Measurements from ENCODE around the gene MAPK14. TPM values are rescaled to one million over a fixed set of nuclear protein-coding genes. Genes with fewer than 3 reads are reported as not detected.

MAPK14 gene
- total RNA-seq, 4 donors from 2014 or later, result 85.2 to 201 (median 124) TPM

GRCh38 chr6:36062247-36062646, 34.6 kb downstream of the MAPK14 start:
- Histone ChIP-seq H3K27me3 (no peaks in the 10 kb centered on the region), H3K27ac (no peak overlapping the region), H3K36me3 (peaks cover 6 to 9% of the 10 kb centered on the region in 2 donors), H3K4me1 (peaks cover 23 to 32% of the 10 kb centered on the region in 2 donors), H3K9me3 (no peaks in the 10 kb centered on the region), H3K4me3 (replicated peaks in 1 of 3) (no peak overlapping the region)
- intact Hi-C loops (cut with DNase I), result no loop called here
- 95% methylated on average over 2 of the region's 2 CpGs for WGBS, 2 donors
- no peak for TF ChIP-seq CTCF (IDR thresholded peaks at IDR 0.05)
- no peak for TF ChIP-seq POLR2A (IDR thresholded peaks at IDR 0.05)
- no peak for DNase-seq

GRCh38 chr6:36063318-36064060, 35.9 kb downstream of the MAPK14 start:
- intact Hi-C loops (cut with DNase I), result no loop called here
- peaks cover 24 to 37% of the 10 kb centered on the region in 2 donors for H3K4me1 ChIP-seq
- DNase-seq, result no peak
- no peak for TF ChIP-seq POLR2A (IDR thresholded peaks at IDR 0.05)
- no peak for TF ChIP-seq CTCF (IDR thresholded peaks at IDR 0.05)
- H3K9me3 ChIP-seq, result no peaks in the 10 kb centered on the region
- 98 to 100% methylated on average over 4 of the region's 4 CpGs for WGBS, 2 donors
- no peaks in the 10 kb centered on the region for H3K27me3 ChIP-seq
- H3K36me3 ChIP-seq, result peaks cover 6 to 9% of the 10 kb centered on the region in 2 donors
- H3K27ac ChIP-seq, result no peak overlapping the region
- H3K4me3 ChIP-seq (replicated peaks in 1 of 3), result no peak overlapping the region

- no peak for TF ChIP-seq CTCF (IDR thresholded peaks at IDR 0.05)
- no peak for TF ChIP-seq POLR2A (IDR thresholded peaks at IDR 0.05)
- intact Hi-C loops (cut with DNase I), result no loop called here
- no peak overlapping the region for H3K4me3 ChIP-seq (replicated peaks in 1 of 3)
- H3K27me3 ChIP-seq, result no peaks in the 10 kb centered on the region
- no peak for DNase-seq
- H3K4me1 ChIP-seq, result peaks cover 31 to 44% of the 10 kb centered on the region in 2 donors
- no peaks in the 10 kb centered on the region for H3K9me3 ChIP-seq
- WGBS, 2 donors, result 84 to 89% methylated on average over 3 of the region's 3 CpGs
- H3K27ac ChIP-seq, result no peak overlapping the region
- peaks cover 2 to 3% of the 10 kb centered on the region in 2 donors for H3K36me3 ChIP-seq
Measured at GRCh38 chr6:36064770-36065396, 37.3 kb downstream of the MAPK14 start.

GRCh38 chr6:36065916-36066315, 38.3 kb downstream of the MAPK14 start:
- no peak overlapping the region for H3K4me3 ChIP-seq (replicated peaks in 1 of 3)
- no peak for DNase-seq
- H3K27ac ChIP-seq, result no peak overlapping the region
- no peak for TF ChIP-seq POLR2A (IDR thresholded peaks at IDR 0.05)
- TF ChIP-seq CTCF (IDR thresholded peaks at IDR 0.05), result no peak
- H3K4me1 ChIP-seq, result peaks cover 31 to 44% of the 10 kb centered on the region in 2 donors
- H3K36me3 ChIP-seq, result no peaks in the 10 kb centered on the region
- intact Hi-C loops (cut with DNase I), result no loop called here
- H3K9me3 ChIP-seq, result no peaks in the 10 kb centered on the region
- no peaks in the 10 kb centered on the region for H3K27me3 ChIP-seq

- H3K36me3 ChIP-seq, result no peaks in the 10 kb centered on the region
- no peak overlapping the region for H3K4me3 ChIP-seq (replicated peaks in 1 of 3)
- H3K4me1 ChIP-seq, result peaks cover 29 to 44% of the 10 kb centered on the region in 2 donors
- no peak for DNase-seq
- H3K27me3 ChIP-seq, result no peaks in the 10 kb centered on the region
- intact Hi-C loops (cut with DNase I), result no loop called here
- no peak for TF ChIP-seq POLR2A (IDR thresholded peaks at IDR 0.05)
- no peak for TF ChIP-seq CTCF (IDR thresholded peaks at IDR 0.05)
- 96% methylated on average over 2 of the region's 2 CpGs for WGBS, 2 donors
- H3K9me3 ChIP-seq, result no peaks in the 10 kb centered on the region
- no peak overlapping the region for H3K27ac ChIP-seq
Measured at GRCh38 chr6:36066817-36067216, 39.2 kb downstream of the MAPK14 start.
